Endodermal cell (in vitro differentiated cells): ENCODE data around the gene PPP2R5C. TPM values are rescaled to one million over a fixed set of nuclear protein-coding genes. Genes with fewer than 3 reads are reported as not detected.

Source experiments
- DNase-seq: peaks from one replicate; pipeline ENCODE4 v3.0.0-alpha.2; 2017
- H3K27ac ChIP-seq: 2 replicates; pipeline ENCODE4 v1.5.1; 2013; ENCODE audit warnings: mild to moderate bottlenecking, low read depth, low read length, moderate library complexity
- H3K27me3 ChIP-seq: 2 replicates; pipeline ENCODE4 v1.6.1; 2013; ENCODE audit warnings: mild to moderate bottlenecking, low read length, moderate library complexity; ENCODE audit not compliant: insufficient read depth, control insufficient read depth, poor library complexity, severe bottlenecking
- H3K36me3 ChIP-seq: 2 replicates; pipeline ENCODE4 v1.7.0; 2013; ENCODE audit warnings: mild to moderate bottlenecking, low read length, moderate library complexity; ENCODE audit not compliant: control insufficient read depth, insufficient read depth
- H3K4me1 ChIP-seq: one replicate; pipeline ENCODE4 v1.7.0; 2013; ENCODE audit warnings: low read length; ENCODE audit not compliant: control insufficient read depth, insufficient read depth
- H3K4me3 ChIP-seq: 2 replicates; pipeline ENCODE4 v1.5.1; 2013; ENCODE audit warnings: mild to moderate bottlenecking, low read length, moderate library complexity
- H3K9ac ChIP-seq: 2 replicates; pipeline ENCODE4 v1.6.1; 2013; ENCODE audit warnings: mild to moderate bottlenecking, low read length, moderate library complexity; ENCODE audit not compliant: poor library complexity, severe bottlenecking; ENCODE audit errors: extremely low read depth
- H3K9me3 ChIP-seq: 2 replicates; pipeline ENCODE4 v1.6.1; 2013; ENCODE audit warnings: mild to moderate bottlenecking, low read length, moderate library complexity; ENCODE audit not compliant: control insufficient read depth
- H3K27ac Mint-ChIP-seq: 2 replicates; pipeline ENCODE4 v1.8.0; 2020; ENCODE audit warnings: mixed read lengths
- H3K27me3 Mint-ChIP-seq: 2 replicates; pipeline ENCODE4 v1.8.0; 2021; ENCODE audit warnings: mild to moderate bottlenecking, mixed read lengths; ENCODE audit not compliant: insufficient read depth
- H3K36me3 Mint-ChIP-seq: 2 replicates; pipeline ENCODE4 v1.8.0; 2020; ENCODE audit warnings: low read depth, mixed read lengths
- H3K4me1 Mint-ChIP-seq: 2 replicates; pipeline ENCODE4 v1.8.0; 2020; ENCODE audit warnings: mixed read lengths
- H3K4me3 Mint-ChIP-seq: 2 replicates; pipeline ENCODE4 v1.8.0; 2020; ENCODE audit warnings: mild to moderate bottlenecking, moderate library complexity, mixed read lengths
- H3K9me3 Mint-ChIP-seq: 2 replicates; pipeline ENCODE4 v1.8.0; 2020; ENCODE audit warnings: mild to moderate bottlenecking, mixed read lengths
- WGBS, 2 experiments: methylation state at CpG; one replicate each; pipeline versions ENCODE4 v1.1.5 to v1.1.7; 2013; ENCODE audit warnings: missing lambda C conversion rate in 2 of 2, mixed read lengths in 1 of 2; ENCODE audit not compliant: insufficient coverage in 1 of 2, insufficient read length in 1 of 2; 5-methylcytosine and 5-hydroxymethylcytosine counted together
- total RNA-seq, 2 donors: library from RNA; stranded (reverse); fragmentation: NEBNext Ultra II Directional in 1 of 2; extraction: Animal tissue kit (Norgen Biotek cat#: 25700) in 1 of 2; gene quantifications; 2 replicates in 1 of 2; 3 replicates in 1 of 2; pipeline ENCODE4 v1.2.1, GENCODE V29; 2021
- TF ChIP-seq, protein P1 (sequence below): fragments of 200-600 bp; sonication (generic); conservative IDR thresholded peaks from 2 replicates; pipeline ENCODE4 v1.5.0; 2021; ENCODE audit warnings: antibody characterized with exemption, mild to moderate bottlenecking

The PPP2R5C gene
- total RNA-seq, 2 donors from 2014 or later = 116 to 117 TPM

DNA sequence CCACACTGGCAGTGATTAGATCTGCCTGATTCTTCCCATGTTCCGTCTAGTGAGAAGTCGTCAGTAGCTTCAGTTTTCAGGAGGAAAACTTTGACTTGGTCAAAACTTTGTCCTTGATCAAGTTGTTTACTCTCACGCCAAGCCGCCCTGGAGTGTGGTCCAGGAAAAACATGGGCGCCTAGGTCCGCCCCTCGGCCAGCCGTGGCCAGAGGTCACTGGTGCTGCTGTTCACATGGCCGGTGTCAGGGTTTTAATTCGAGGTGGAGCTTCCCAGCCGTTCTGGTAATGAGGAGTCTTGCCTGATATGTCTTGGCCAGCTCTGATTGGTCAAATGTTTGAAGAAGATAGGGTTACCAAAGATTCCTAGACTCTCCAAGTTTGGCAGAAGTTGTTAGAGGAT is 71.5 kb downstream of the PPP2R5C start:
- H3K9ac ChIP-seq = no peak overlapping the region
- Mint-ChIP-seq H3K9me3 (no peaks in the 10 kb centered on the region), H3K4me1 (peaks cover 12% of the 10 kb centered on the region), H3K27ac (no peak overlapping the region), H3K27me3 (no peaks in the 10 kb centered on the region), H3K4me3 (no peak overlapping the region), H3K36me3 (peaks cover 13% of the 10 kb centered on the region)
- H3K27me3 ChIP-seq = no peaks in the 10 kb centered on the region
- DNase-seq = no peak
- H3K4me3 ChIP-seq = no peak overlapping the region
- no peaks in the 10 kb centered on the region for H3K9me3 ChIP-seq
- 93% methylated on average over 8 to 11 of the region's 11 CpGs for WGBS, 2 experiments
- peaks cover 12% of the 10 kb centered on the region for H3K36me3 ChIP-seq
- peaks cover 10% of the 10 kb centered on the region for H3K4me1 ChIP-seq
- TF ChIP-seq, protein P1, sequence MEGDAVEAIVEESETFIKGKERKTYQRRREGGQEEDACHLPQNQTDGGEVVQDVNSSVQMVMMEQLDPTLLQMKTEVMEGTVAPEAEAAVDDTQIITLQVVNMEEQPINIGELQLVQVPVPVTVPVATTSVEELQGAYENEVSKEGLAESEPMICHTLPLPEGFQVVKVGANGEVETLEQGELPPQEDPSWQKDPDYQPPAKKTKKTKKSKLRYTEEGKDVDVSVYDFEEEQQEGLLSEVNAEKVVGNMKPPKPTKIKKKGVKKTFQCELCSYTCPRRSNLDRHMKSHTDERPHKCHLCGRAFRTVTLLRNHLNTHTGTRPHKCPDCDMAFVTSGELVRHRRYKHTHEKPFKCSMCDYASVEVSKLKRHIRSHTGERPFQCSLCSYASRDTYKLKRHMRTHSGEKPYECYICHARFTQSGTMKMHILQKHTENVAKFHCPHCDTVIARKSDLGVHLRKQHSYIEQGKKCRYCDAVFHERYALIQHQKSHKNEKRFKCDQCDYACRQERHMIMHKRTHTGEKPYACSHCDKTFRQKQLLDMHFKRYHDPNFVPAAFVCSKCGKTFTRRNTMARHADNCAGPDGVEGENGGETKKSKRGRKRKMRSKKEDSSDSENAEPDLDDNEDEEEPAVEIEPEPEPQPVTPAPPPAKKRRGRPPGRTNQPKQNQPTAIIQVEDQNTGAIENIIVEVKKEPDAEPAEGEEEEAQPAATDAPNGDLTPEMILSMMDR = no peak
- no peak overlapping the region for H3K27ac ChIP-seq

DNA sequence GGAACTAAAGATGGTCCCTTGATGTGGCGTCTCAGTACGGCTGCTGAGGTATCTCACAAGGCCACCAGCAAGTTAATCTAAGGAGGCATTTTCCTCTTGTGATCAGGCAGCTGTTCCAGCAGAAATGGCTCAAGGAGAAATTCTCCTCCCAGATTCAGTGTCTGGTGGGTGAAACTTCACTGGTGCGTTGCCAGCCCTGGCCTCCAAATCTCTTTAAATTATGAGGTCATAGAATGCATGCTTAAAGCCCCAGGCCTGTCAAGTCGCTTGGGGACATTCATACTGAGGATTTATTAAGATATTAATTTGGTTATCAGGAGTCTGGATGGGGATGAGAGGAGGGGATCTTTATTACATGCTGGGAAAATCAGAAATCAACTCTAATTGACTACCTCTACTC is 72.9 kb downstream of the PPP2R5C start:
- Histone ChIP-seq H3K9me3 (no peaks in the 10 kb centered on the region), H3K4me1 (peaks cover 10% of the 10 kb centered on the region), H3K9ac (no peak overlapping the region), H3K27me3 (no peaks in the 10 kb centered on the region), H3K27ac (no peak overlapping the region), H3K4me3 (no peak overlapping the region), H3K36me3 (peaks cover 12% of the 10 kb centered on the region)
- 96 to 97% methylated on average over 2 to 4 of the region's 4 CpGs for WGBS, 2 experiments
- Mint-ChIP-seq H3K4me1 (peaks cover 12% of the 10 kb centered on the region), H3K9me3 (no peaks in the 10 kb centered on the region), H3K27me3 (no peaks in the 10 kb centered on the region), H3K36me3 (peaks cover 14% of the 10 kb centered on the region), H3K27ac (peak overlapping the region; percentile 44), H3K4me3 (no peak overlapping the region)
- TF ChIP-seq, protein P1 = no peak
- no peak for DNase-seq

DNA sequence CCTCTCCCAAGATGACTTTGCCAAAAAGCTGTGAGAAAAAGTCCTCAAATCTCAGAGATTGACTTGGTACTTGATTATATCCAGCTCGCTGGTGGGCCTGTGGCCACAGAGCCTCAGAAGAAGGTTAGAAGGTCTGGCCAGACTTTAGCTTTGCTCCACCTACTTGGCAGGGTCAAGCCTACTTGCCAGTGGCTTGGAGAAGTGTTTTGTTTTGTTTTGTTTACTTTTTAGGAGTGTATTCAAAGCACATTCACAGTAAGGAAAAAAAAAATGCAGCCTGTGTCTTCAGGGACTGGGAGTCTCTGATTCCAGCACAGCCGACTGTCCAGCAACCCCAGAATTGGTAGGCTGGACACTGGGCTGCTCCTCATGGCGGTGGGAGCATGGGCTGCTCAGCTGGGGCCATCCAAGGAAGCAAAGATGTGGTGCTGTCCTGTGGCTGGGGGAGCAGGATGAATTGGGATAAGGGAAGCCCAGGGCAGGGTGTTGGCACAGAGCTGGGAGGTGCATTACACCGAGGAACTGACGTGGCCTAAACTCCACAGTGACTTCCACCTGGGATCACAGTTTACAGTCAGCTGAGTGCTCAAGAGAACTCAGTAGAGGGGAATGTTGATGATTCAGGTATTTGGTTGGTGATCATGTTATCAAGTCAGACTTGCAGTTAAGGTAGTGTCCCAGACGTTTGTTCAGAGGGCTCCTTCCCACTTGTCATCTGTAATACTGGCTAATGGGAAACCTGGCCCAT is 73.5 kb downstream of the PPP2R5C start:
- DNase-seq = no peak
- no peaks in the 10 kb centered on the region for H3K9me3 Mint-ChIP-seq
- peaks cover 10% of the 10 kb centered on the region for H3K4me1 ChIP-seq
- peaks cover 9% of the 10 kb centered on the region for H3K36me3 Mint-ChIP-seq
- no peak overlapping the region for H3K27ac ChIP-seq
- H3K36me3 ChIP-seq = peaks cover 12% of the 10 kb centered on the region
- H3K4me3 Mint-ChIP-seq = no peak overlapping the region
- 87 to 91% methylated on average over 4 to 6 of the region's 6 CpGs for WGBS, 2 experiments
- H3K4me1 Mint-ChIP-seq = peaks cover 12% of the 10 kb centered on the region
- H3K9ac ChIP-seq = no peak overlapping the region
- TF ChIP-seq, protein P1 = no peak
- H3K27me3 ChIP-seq = no peaks in the 10 kb centered on the region
- H3K9me3 ChIP-seq = no peaks in the 10 kb centered on the region
- no peaks in the 10 kb centered on the region for H3K27me3 Mint-ChIP-seq
- peak overlapping the region; percentile 44 for H3K27ac Mint-ChIP-seq
- no peak overlapping the region for H3K4me3 ChIP-seq
